CD8-positive, alpha-beta memory T cell (primary cell): Measurements from ENCODE around the gene UBE4A. TPM values are rescaled to one million over a fixed set of nuclear protein-coding genes. Genes with fewer than 3 reads are reported as not detected.

Experiments used
- CTCF ChIA-PET: fragments of 350-600 bp; sonication (Branson Sonifier 250); formaldehyde crosslinking; loops from one replicate; lab custom pipeline; 2021; ENCODE audit warnings: antibody characterized with exemption; lab: Charles Lee
- POLR2A ChIA-PET: fragments of 350-600 bp; sonication (Branson Sonifier 250); formaldehyde crosslinking; loops from one replicate; lab custom pipeline; 2021; ENCODE audit warnings: antibody characterized with exemption; lab: Charles Lee
- DNase-seq, 5 donors: peaks; one replicate each; pipeline versions ENCODE4 v3.0.0 to v3.0.0-alpha.2; 2020 to 2022; ENCODE audit warnings: mixed read lengths in 1 of 5
- H3K27ac ChIP-seq: one replicate; pipeline ENCODE4 v1.7.0; 2013; ENCODE audit warnings: low read depth, mild to moderate bottlenecking, low read length, moderate library complexity
- H3K27me3 ChIP-seq: 2 replicates; pipeline ENCODE4 v1.7.0; 2013; ENCODE audit warnings: low read length, mild to moderate bottlenecking; ENCODE audit not compliant: insufficient read depth, poor library complexity, severe bottlenecking
- H3K36me3 ChIP-seq: 2 replicates; pipeline ENCODE4 v1.7.0; 2013; ENCODE audit warnings: mild to moderate bottlenecking, low read length, moderate library complexity; ENCODE audit not compliant: insufficient read depth
- H3K4me1 ChIP-seq: 2 replicates; pipeline ENCODE4 v1.7.0; 2013; ENCODE audit warnings: mild to moderate bottlenecking, low read length, moderate library complexity; ENCODE audit not compliant: insufficient read depth
- H3K4me3 ChIP-seq: 2 replicates; pipeline ENCODE4 v1.7.0; 2013; ENCODE audit warnings: mild to moderate bottlenecking, low read length
- H3K9me3 ChIP-seq: 2 replicates; pipeline ENCODE4 v1.7.0; 2013; ENCODE audit warnings: mild to moderate bottlenecking, low read length
- H3K27ac Mint-ChIP-seq, 8 donors: one replicate each; pipeline ENCODE4 v1.8.0; 2020 to 2021; ENCODE audit warnings: mixed read lengths in 8 of 8, mild to moderate bottlenecking in 6 of 8, inconsistent platforms in 3 of 8, moderate library complexity in 3 of 8
- H3K27me3 Mint-ChIP-seq, 2 donors: one replicate each; pipeline ENCODE4 v1.8.0; 2020 to 2021; ENCODE audit warnings: mixed read lengths in 2 of 2, mild to moderate bottlenecking in 1 of 2, moderate library complexity in 1 of 2
- H3K36me3 Mint-ChIP-seq, 3 donors: one replicate each; pipeline ENCODE4 v1.8.0; 2020 to 2021; ENCODE audit warnings: mixed read lengths in 3 of 3, inconsistent platforms in 1 of 3, mild to moderate bottlenecking in 1 of 3
- H3K4me1 Mint-ChIP-seq, 3 donors: one replicate each; pipeline ENCODE4 v1.8.0; 2020 to 2021; ENCODE audit warnings: mixed read lengths in 3 of 3, inconsistent platforms in 1 of 3, mild to moderate bottlenecking in 1 of 3
- H3K4me3 Mint-ChIP-seq, 7 donors: one replicate each; pipeline ENCODE4 v1.8.0; 2020 to 2021; ENCODE audit warnings: mixed read lengths in 7 of 7, mild to moderate bottlenecking in 6 of 7, moderate library complexity in 4 of 7, inconsistent platforms in 2 of 7
- H3K9me3 Mint-ChIP-seq, 5 donors: one replicate each; pipeline ENCODE4 v1.8.0; 2020 to 2022; ENCODE audit warnings: mixed read lengths in 5 of 5, mild to moderate bottlenecking in 3 of 5, moderate library complexity in 2 of 5, inconsistent platforms in 1 of 5
- polyA plus RNA-seq: library from polyadenylated mRNA; unstranded; fragments of 300-500 nt; fragmentation: Illumina TruSeq; gene quantifications from one replicate; pipeline ENCODE4 v1.2.3, GENCODE V29; 2021
- total RNA-seq, 2 experiments: library from RNA; stranded (reverse); gene quantifications; one replicate each; pipeline ENCODE4 v1.2.3, GENCODE V29; 2021

UBE4A gene
- total and polyA plus RNA-seq, 3 experiments from 2014 or later = 27.8 to 56.8 (median 55.9) TPM

DNA sequence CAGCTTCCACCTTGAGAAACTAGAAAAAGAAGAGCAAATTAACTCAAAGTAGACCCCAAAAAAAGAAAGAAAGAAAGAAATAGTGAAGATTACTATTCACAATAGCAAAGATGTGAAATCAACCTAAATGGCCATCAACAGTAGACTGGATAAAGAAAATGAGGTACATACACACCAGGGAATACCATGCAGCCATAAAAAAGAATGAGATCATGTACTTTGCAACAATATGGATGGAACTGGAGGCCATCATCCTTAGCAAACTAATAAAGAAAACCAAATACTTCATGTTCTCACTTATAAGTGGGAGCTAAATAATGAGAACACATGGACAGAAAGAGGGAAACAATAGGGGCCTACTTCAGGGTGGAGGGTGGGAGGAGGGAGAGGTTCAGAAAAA lies 30.7 kb upstream of the UBE4A start:
- Histone ChIP-seq H3K4me3 (no peak overlapping the region), H3K27me3 (no peaks in the 10 kb centered on the region), H3K36me3 (no peaks in the 10 kb centered on the region), H3K27ac (no peak overlapping the region), H3K9me3 (no peaks in the 10 kb centered on the region), H3K4me1 (peaks cover 10% of the 10 kb centered on the region)
- POLR2A ChIA-PET = interaction anchor here (0.6 to 0.8 kb wide), 2 partner anchors 16 to 505 kb away, joined by 3 read pairs; partner anchors contain the start of gene CD3G
- Mint-ChIP-seq H3K27me3 (no peaks in the 10 kb centered on the region), H3K9me3 (no peaks in the 10 kb centered on the region), H3K4me1 (peaks cover 13 to 36% (median 15%) of the 10 kb centered on the region in 3 donors), H3K4me3 (no peak overlapping the region), H3K36me3 (peaks cover 0 to 9% (median 5%) of the 10 kb centered on the region in 3 donors), H3K27ac (peak overlapping the region in 6 of 8 donors; percentile 0 to 81 (median 42))
- DNase-seq = no peak
- CTCF ChIA-PET = no interaction called here

DNA sequence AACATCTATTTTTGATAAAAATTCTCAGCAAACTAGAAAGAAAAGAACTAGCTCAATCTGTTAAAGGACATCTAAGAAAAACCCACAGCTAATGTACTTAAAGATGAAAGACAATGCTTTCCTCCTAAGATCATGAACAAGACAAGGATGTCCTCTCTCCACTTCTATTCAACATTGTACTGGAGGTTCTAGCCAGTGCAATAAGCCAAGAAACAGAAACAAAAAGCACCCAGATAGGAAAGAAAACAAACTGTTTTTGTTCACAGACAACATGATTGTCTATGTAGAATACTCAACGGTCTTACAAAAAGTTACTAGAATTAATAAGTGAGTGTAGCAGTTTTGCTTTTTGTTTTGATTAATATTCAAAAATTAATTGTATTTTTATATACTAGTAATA lies 24.7 kb upstream of the UBE4A start:
- POLR2A ChIA-PET = no interaction called here

DNA sequence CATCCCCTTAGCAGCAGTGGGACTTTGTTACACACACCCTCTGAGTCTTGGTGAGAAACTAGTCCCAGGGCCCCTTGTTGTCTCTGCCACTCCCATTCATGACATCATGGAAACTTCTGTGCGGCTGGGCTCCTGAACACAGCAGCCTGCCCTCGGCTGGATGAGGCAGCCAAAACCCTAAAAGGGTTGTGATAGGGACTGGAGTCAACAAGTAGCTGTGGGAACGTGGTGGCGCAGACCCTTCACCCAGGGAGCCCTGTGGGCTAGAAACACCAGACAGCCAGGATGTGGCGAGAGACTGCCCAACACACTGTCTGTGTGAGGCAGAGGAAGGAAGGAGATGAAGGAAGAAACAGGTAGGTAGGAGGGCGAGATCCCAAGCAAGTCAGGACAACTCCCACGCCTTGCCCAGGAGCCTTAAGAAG lies 20.8 kb upstream of the UBE4A start:
- peak overlapping the region; percentile 99 for H3K4me3 ChIP-seq

More for the DNA sequence above, 24.7 kb upstream of the UBE4A start:
- peak in 1 of 5 donors; percentile 57 for DNase-seq
- Mint-ChIP-seq H3K9me3 (no peaks in the 10 kb centered on the region), H3K4me3 (peak overlapping the region; percentile 2 to 65 (median 25)), H3K27me3 (peaks cover 0 to 4% of the 10 kb centered on the region in 2 donors), H3K27ac (peak overlapping the region; percentile 70 to 97 (median 86)), H3K4me1 (peaks cover 41 to 64% (median 56%) of the 10 kb centered on the region in 3 donors), H3K36me3 (peaks cover 9 to 28% (median 14%) of the 10 kb centered on the region in 3 donors)
- CTCF ChIA-PET = no interaction called here
- no peaks in the 10 kb centered on the region for H3K9me3 ChIP-seq
- no peak overlapping the region for H3K27ac ChIP-seq
- H3K4me3 ChIP-seq = peak overlapping the region; percentile 44
- no peaks in the 10 kb centered on the region for H3K27me3 ChIP-seq
- H3K36me3 ChIP-seq = peaks cover 4% of the 10 kb centered on the region
- H3K4me1 ChIP-seq = peaks cover 59% of the 10 kb centered on the region

DNA sequence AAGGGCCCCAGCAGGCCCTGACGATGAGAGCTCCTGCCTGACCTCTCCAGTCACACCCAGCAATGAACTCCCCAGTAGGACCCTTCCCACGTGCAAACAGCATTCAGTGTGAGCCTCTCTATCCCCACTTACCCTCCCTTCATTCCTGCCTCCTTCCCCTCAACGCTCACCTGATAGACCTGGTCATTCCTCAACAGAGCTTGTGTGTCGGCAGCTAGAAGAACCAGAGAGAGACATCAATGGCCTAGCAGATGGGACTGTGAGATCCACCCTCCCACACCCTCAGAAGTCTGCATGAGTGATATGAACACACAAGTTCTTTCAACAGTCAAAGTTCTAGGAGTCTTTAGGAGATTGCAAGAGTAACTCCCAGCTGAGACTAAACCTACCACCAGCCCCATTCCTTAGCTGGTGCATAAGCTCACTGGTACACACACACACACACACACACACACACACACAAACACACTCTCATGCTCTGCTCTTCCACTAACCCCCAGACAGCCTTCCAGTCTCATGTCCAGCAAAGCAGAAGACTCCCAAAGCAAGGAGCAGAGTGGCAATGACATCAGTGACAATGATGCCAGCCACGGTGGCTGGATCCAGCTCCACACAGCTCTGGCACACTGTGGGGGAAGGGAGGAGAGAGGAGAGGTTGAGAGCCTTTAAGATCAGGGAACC lies 20.0 kb upstream of the UBE4A start:
- Mint-ChIP-seq H3K36me3 (peaks cover 21 to 62% (median 25%) of the 10 kb centered on the region in 3 donors), H3K9me3 (no peaks in the 10 kb centered on the region), H3K4me1 (peaks cover 58 to 71% (median 67%) of the 10 kb centered on the region in 3 donors), H3K4me3 (peak overlapping the region; percentile 90 to 99 (median 94)), H3K27me3 (peaks cover 0 to 4% of the 10 kb centered on the region in 2 donors), H3K27ac (peak overlapping the region; percentile 94 to 100 (median 99))
- ChIA-PET CTCF (interaction anchor here (1.0 to 6.6 kb wide), 8 partner anchors 8 to 393 kb away, joined by 3 to 39 read pairs (median 4); no protein-coding TSS in a partner anchor), POLR2A (interaction anchor here (0.5 to 3.8 kb wide), 8 partner anchors 28 to 1194 kb away, joined by 3 to 24 read pairs (median 4); partner anchors contain the start of gene CD3E)
- DNase-seq = peak in 1 of 5 donors; percentile 53
- H3K27ac ChIP-seq = peak overlapping the region; percentile 87
- H3K4me3 ChIP-seq = peak overlapping the region; percentile 99
- no peaks in the 10 kb centered on the region for H3K9me3 ChIP-seq
- H3K4me1 ChIP-seq = peaks cover 65% of the 10 kb centered on the region
- H3K27me3 ChIP-seq = no peaks in the 10 kb centered on the region
- peaks cover 4% of the 10 kb centered on the region for H3K36me3 ChIP-seq

More for the DNA sequence above, 20.8 kb upstream of the UBE4A start:
- peak; percentile 80 to 98 (median 90) for DNase-seq
- no peaks in the 10 kb centered on the region for H3K9me3 ChIP-seq
- Mint-ChIP-seq H3K27ac (peak overlapping the region; percentile 94 to 100 (median 99)), H3K4me3 (peak overlapping the region; percentile 90 to 99 (median 94)), H3K4me1 (peaks cover 57 to 73% (median 69%) of the 10 kb centered on the region in 3 donors), H3K9me3 (no peaks in the 10 kb centered on the region), H3K36me3 (peaks cover 21 to 55% (median 25%) of the 10 kb centered on the region in 3 donors), H3K27me3 (peaks cover 0 to 4% of the 10 kb centered on the region in 2 donors)
- H3K27me3 ChIP-seq = no peaks in the 10 kb centered on the region
- CTCF ChIA-PET = interaction anchor here (1.0 to 6.6 kb wide), 6 partner anchors 9 to 392 kb away, joined by 3 to 39 read pairs (median 4); no protein-coding TSS in a partner anchor
- peaks cover 72% of the 10 kb centered on the region for H3K4me1 ChIP-seq
- peaks cover 4% of the 10 kb centered on the region for H3K36me3 ChIP-seq
- POLR2A ChIA-PET = interaction anchor here (0.7 to 3.8 kb wide), 6 partner anchors 15 to 351 kb away, joined by 3 to 24 read pairs (median 4); partner anchors contain the start of gene CD3E
- peak overlapping the region; percentile 87 for H3K27ac ChIP-seq

DNA sequence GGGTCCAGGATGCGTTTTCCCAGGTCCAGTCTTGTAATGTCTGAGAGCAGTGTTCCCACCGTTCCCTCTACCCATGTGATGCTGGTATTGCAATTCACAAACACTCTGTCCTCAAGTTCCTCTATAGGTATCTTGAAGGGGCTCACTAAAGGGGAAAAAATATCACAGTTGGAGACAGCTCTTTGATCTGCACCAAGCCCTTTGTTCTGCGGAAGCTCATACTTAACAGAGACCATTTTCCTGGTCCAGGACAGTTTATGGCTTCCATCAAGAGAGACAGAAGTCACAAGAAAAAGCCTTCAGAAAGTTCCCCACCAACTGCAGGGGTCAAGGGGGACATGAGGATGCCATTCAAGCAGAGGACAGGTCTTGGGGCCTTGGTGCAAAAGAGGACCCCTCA lies 19.0 kb upstream of the UBE4A start:
- peaks cover 61% of the 10 kb centered on the region for H3K4me1 ChIP-seq
- ChIA-PET POLR2A (interaction anchor here (1.0 to 3.8 kb wide), 4 partner anchors 35 to 138 kb away, joined by 3 to 24 read pairs (median 6); partner anchors contain the start of gene CD3E), CTCF (interaction anchor here (0.8 to 6.6 kb wide), 4 partner anchors 12 to 196 kb away, joined by 3 to 39 read pairs (median 4); partner anchors contain the start of gene MPZL3)
- Mint-ChIP-seq H3K27me3 (peaks cover 0 to 4% of the 10 kb centered on the region in 2 donors), H3K9me3 (no peaks in the 10 kb centered on the region), H3K36me3 (peaks cover 22 to 69% (median 27%) of the 10 kb centered on the region in 3 donors), H3K27ac (peak overlapping the region; percentile 94 to 100 (median 99)), H3K4me1 (peaks cover 56 to 65% (median 64%) of the 10 kb centered on the region in 3 donors), H3K4me3 (peak overlapping the region; percentile 90 to 99 (median 94))
- DNase-seq = peak in 1 of 5 donors; percentile 52
- peak overlapping the region; percentile 87 for H3K27ac ChIP-seq
- H3K9me3 ChIP-seq = no peaks in the 10 kb centered on the region
- peak overlapping the region; percentile 99 for H3K4me3 ChIP-seq
- peaks cover 4% of the 10 kb centered on the region for H3K36me3 ChIP-seq
- no peaks in the 10 kb centered on the region for H3K27me3 ChIP-seq

DNA sequence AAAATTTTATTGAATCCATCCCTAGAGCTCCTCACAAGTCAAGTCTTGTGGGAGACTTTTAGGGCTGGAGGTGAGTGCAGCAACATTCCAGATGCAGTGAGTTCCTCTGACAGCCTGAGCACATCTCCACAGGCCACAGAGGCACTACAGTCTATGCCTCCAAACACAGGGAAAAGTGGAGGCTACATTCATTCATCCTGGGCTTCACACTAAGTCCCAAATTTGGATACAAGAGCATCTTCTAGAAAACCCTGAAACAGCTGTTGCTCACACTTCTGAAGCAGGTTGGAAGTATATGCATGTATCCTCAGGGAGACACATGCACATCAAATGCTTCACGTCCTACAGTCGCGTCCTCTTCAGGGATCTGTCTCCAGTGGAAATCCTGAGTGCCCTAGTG lies 18.1 kb upstream of the UBE4A start:
- Mint-ChIP-seq H3K27ac (peak overlapping the region; percentile 94 to 100 (median 99)), H3K36me3 (peaks cover 26 to 74% (median 31%) of the 10 kb centered on the region in 3 donors), H3K27me3 (peaks cover 0 to 4% of the 10 kb centered on the region in 2 donors), H3K4me3 (peak overlapping the region; percentile 90 to 99 (median 94)), H3K4me1 (peaks cover 59 to 68% (median 63%) of the 10 kb centered on the region in 3 donors), H3K9me3 (no peaks in the 10 kb centered on the region)
- Histone ChIP-seq H3K36me3 (peaks cover 4% of the 10 kb centered on the region), H3K4me3 (peak overlapping the region; percentile 99), H3K27me3 (no peaks in the 10 kb centered on the region), H3K4me1 (peaks cover 54% of the 10 kb centered on the region), H3K27ac (peak overlapping the region; percentile 87), H3K9me3 (no peaks in the 10 kb centered on the region)
- DNase-seq = no peak
- ChIA-PET POLR2A (interaction anchor here (0.7 to 2.0 kb wide), 3 partner anchors 36 to 117 kb away, joined by 5 to 21 read pairs (median 5); partner anchors contain the start of genes CD3E and JAML), CTCF (interaction anchor here (0.8 to 6.6 kb wide), 4 partner anchors 11 to 143 kb away, joined by 3 to 39 read pairs (median 5); partner anchors contain the start of gene MPZL3)

DNA sequence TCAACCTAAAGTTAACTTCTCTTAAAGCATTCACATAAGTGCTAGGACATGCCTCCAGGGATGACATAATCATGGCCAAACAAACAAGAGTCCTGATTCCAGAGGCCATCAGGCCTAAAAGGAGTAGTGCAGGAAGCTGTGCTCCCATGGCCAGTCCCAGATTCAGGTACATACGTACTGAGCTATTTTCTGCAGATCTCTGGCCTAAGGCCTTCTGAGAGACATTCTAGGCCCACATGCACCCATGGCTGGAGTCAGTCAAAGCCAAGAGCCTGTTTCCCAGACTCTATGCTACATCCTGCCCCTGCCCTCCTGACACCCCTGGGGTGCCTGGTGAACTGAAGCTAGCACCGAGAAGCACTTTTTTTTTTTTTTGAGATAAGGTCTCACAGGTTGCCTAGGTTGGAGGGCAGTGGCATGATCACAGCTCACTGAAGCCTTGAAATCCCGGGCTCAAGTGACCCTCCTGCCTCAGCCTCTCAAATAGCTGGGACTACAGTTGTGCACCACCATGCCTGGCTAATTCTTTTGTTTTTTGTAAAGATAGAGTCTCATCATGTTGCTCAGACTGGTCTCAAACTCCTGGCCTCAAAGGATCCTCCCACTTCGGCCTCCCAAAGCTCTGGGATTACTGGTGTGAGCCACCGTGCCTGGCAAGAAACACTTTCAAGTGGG lies 17.4 kb upstream of the UBE4A start:
- H3K36me3 Mint-ChIP-seq = peaks cover 22 to 75% (median 30%) of the 10 kb centered on the region in 3 donors
- H3K27me3 Mint-ChIP-seq = peaks cover 0 to 4% of the 10 kb centered on the region in 2 donors
- ChIA-PET POLR2A (interaction anchor here (0.7 to 2.0 kb wide), 6 partner anchors 17 to 117 kb away, joined by 3 to 21 read pairs (median 5); partner anchors contain the start of genes CD3E, JAML and UBE4A), CTCF (interaction anchor here (0.8 to 6.6 kb wide), 5 partner anchors 10 to 450 kb away, joined by 3 to 39 read pairs (median 3); partner anchors contain the start of gene JAML)
- H3K4me1 Mint-ChIP-seq = peaks cover 61 to 70% (median 65%) of the 10 kb centered on the region in 3 donors
- H3K4me3 Mint-ChIP-seq = peak overlapping the region; percentile 90 to 99 (median 94)
- no peaks in the 10 kb centered on the region for H3K27me3 ChIP-seq
- no peaks in the 10 kb centered on the region for H3K9me3 ChIP-seq
- no peaks in the 10 kb centered on the region for H3K9me3 Mint-ChIP-seq
- peak in 1 of 5 donors; percentile 50 for DNase-seq
- H3K36me3 ChIP-seq = peaks cover 4% of the 10 kb centered on the region
- peak overlapping the region; percentile 99 for H3K4me3 ChIP-seq
- H3K4me1 ChIP-seq = peaks cover 55% of the 10 kb centered on the region
- peak overlapping the region; percentile 87 for H3K27ac ChIP-seq
- H3K27ac Mint-ChIP-seq = peak overlapping the region; percentile 94 to 100 (median 99)
